GM08714 (cell line): Measurements from ENCODE around the gene LRRC45.

Source experiments
- H3K4me3 ChIP-seq: fragments of 200-500 bp; sonication (Bioruptor generic); 2 replicates; pipeline ENCODE4 v1.5.1; 2014; ENCODE audit warnings: mild to moderate bottlenecking, low read length, inconsistent platforms
- ZNF274 ChIP-seq: IDR thresholded peaks from 2 replicates; pipeline ENCODE4 v1.6.1; 2012; ENCODE audit warnings: mild to moderate bottlenecking, low read depth, low read length

LRRC45 gene

GRCh38 chr17:81999587-81999975 is 23.5 kb upstream of the LRRC45 start:
- TF ChIP-seq ZNF274 = no peak
- H3K4me3 ChIP-seq = no peak overlapping the region

- TF ChIP-seq ZNF274 = no peak
- no peak overlapping the region for H3K4me3 ChIP-seq
Measured at GRCh38 chr17:81999976-82000802, 22.9 kb upstream of the LRRC45 start.

GRCh38 chr17:82000803-82001570 is 22.1 kb upstream of the LRRC45 start:
- TF ChIP-seq ZNF274 = no peak
- H3K4me3 ChIP-seq = no peak overlapping the region

GRCh38 chr17:82001571-82002056 is 21.5 kb upstream of the LRRC45 start:
- no peak overlapping the region for H3K4me3 ChIP-seq
- no peak for TF ChIP-seq ZNF274

GRCh38 chr17:82003411-82004381 is 19.4 kb upstream of the LRRC45 start:
- no peak for TF ChIP-seq ZNF274
- H3K4me3 ChIP-seq = no peak overlapping the region

GRCh38 chr17:82004517-82005455 is 18.3 kb upstream of the LRRC45 start:
- H3K4me3 ChIP-seq = no peak overlapping the region
- TF ChIP-seq ZNF274 = no peak

- no peak for TF ChIP-seq ZNF274
- no peak overlapping the region for H3K4me3 ChIP-seq
Measured at GRCh38 chr17:82005701-82006348, 17.3 kb upstream of the LRRC45 start.

- no peak for TF ChIP-seq ZNF274
- H3K4me3 ChIP-seq = no peak overlapping the region
Measured at GRCh38 chr17:82006468-82007227, 16.5 kb upstream of the LRRC45 start.

GRCh38 chr17:82007228-82007494 is 15.9 kb upstream of the LRRC45 start:
- no peak for TF ChIP-seq ZNF274
- no peak overlapping the region for H3K4me3 ChIP-seq

- no peak for TF ChIP-seq ZNF274
Measured at GRCh38 chr17:82007495-82008257, 15.4 kb upstream of the LRRC45 start.

GRCh38 chr17:82008258-82008940 is 14.7 kb upstream of the LRRC45 start:
- H3K4me3 ChIP-seq = no peak overlapping the region
- no peak for TF ChIP-seq ZNF274

More at GRCh38 chr17:82007495-82008257, 15.4 kb upstream of the LRRC45 start:
- H3K4me3 ChIP-seq = no peak overlapping the region
